PFSK-1 (cell line): ENCODE results near the gene CABP7.

ENCODE experiments used
- POLR2AphosphoS5 ChIP-seq: IDR thresholded peaks from 2 replicates; pipeline ENCODE4 v1.6.1; 2012; ENCODE audit warnings: low read depth, mild to moderate bottlenecking, control low read depth, low read length, moderate library complexity
- SIN3A ChIP-seq: IDR thresholded peaks from 2 replicates; pipeline ENCODE4 v1.6.1; 2012; ENCODE audit warnings: mild to moderate bottlenecking, low read length, moderate library complexity, borderline replicate concordance; ENCODE audit not compliant: insufficient read depth
- TAF1 ChIP-seq: IDR thresholded peaks from 2 replicates; pipeline ENCODE4 v1.6.1; 2012; ENCODE audit warnings: low read length, control low read depth, borderline replicate concordance; ENCODE audit not compliant: insufficient read depth
- TF ChIP-seq, protein P1 (sequence below), 2 experiments: IDR thresholded peaks; 2 replicates each; pipeline versions ENCODE4 v1.6.1 to v1.8.0; 2011 to 2012; ENCODE audit warnings: low read depth in 2 of 2, low read length in 2 of 2, control low read depth in 1 of 2, inconsistent platforms in 1 of 2, mild to moderate bottlenecking in 1 of 2, moderate library complexity in 1 of 2; ENCODE audit not compliant: insufficient read depth in 1 of 2

DNA sequence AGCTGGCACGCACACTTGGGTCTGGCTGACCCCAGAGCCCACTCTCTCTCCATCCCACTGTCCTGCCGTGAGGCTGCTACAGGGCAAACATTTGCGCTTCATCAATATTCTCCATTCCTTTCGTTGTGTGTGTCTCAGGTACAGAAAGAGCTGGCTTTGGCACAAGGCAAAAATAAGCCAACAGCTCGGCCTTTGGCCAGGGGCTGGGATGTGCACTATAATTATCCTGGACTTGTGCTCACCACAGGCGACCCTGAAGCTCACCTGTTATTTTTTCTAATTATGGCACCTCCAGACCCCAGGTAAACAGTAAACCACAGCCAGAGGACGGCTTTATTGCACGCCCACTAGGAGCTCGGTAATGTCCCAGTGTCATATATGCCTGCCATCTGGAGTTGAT lies 36.1 kb downstream of the CABP7 start:
- TF ChIP-seq POLR2AphosphoS5 (no peak), SIN3A (no peak), TAF1 (no peak)
- TF ChIP-seq, protein P1, sequence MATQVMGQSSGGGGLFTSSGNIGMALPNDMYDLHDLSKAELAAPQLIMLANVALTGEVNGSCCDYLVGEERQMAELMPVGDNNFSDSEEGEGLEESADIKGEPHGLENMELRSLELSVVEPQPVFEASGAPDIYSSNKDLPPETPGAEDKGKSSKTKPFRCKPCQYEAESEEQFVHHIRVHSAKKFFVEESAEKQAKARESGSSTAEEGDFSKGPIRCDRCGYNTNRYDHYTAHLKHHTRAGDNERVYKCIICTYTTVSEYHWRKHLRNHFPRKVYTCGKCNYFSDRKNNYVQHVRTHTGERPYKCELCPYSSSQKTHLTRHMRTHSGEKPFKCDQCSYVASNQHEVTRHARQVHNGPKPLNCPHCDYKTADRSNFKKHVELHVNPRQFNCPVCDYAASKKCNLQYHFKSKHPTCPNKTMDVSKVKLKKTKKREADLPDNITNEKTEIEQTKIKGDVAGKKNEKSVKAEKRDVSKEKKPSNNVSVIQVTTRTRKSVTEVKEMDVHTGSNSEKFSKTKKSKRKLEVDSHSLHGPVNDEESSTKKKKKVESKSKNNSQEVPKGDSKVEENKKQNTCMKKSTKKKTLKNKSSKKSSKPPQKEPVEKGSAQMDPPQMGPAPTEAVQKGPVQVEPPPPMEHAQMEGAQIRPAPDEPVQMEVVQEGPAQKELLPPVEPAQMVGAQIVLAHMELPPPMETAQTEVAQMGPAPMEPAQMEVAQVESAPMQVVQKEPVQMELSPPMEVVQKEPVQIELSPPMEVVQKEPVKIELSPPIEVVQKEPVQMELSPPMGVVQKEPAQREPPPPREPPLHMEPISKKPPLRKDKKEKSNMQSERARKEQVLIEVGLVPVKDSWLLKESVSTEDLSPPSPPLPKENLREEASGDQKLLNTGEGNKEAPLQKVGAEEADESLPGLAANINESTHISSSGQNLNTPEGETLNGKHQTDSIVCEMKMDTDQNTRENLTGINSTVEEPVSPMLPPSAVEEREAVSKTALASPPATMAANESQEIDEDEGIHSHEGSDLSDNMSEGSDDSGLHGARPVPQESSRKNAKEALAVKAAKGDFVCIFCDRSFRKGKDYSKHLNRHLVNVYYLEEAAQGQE (IDR thresholded peaks at IDR 0.05; ENCODE audit: insufficient read depth in 1 of 2, low read depth in 2 of 2, low read length in 2 of 2) = no peak
